Activated CD4-positive, alpha-beta T cell treated with anti-CD3 and anti-CD28 coated beads, Interleukin-2, Interleukin-4, amounts not matched to agents 100 ng/mL and 50 ng/mL, durations not matched to agents 16 hours and 8 hours (primary cell): Measurements from ENCODE around the gene WNK1.
"Not testable (repeated sequence)": the region's sequence is repeated elsewhere in the genome, so short reads cannot be mapped to it uniquely, and the experiment has no call there.

ENCODE experiments used
- DNase-seq: peaks from one replicate; pipeline ENCODE4 v3.0.0-alpha.2; 2020; ENCODE audit warnings: low spot score

The WNK1 gene

DNA sequence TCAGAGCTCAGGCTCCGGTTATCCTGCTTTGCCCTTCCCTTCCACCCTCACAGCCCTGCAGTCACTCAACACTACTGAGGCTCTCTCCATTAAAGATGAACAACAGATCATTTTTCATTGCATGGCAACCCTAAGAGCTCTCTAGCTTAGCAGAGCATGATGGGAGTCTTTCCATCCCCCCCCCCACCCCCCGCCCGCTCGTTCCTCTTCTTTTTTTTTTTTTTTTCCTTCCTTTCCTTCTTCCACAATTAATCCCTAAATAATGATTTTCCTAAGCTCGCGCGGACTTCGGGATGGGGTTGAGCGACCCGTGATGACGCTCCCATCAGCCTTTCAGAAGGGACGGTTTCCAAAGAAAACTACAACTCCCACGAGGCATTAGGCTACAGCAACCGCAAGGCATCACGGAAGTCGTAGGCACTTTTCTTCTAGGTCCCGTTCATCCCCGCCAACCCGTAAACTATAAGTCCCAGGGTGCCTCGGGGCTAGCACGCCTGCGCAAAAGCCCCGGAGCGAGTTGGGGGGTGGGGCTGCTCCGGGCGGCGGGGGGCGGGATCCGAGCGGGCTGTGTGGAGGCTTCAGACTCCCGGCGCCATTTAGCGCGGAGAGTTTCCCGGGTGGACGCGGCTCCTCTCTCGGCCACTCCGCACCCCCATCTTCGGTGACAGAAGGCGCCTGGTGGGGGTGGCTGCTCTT lies at the start of gene WNK1:
TSS of gene WNK1 (plus strand) at position 581 of the 696 bp plus-strand sequence. CDS start 987 bp downstream, outside the sequence.
- DNase-seq: peak; percentile 98

GRCh38 chr12:704516-705242 lies 47.7 kb upstream of the WNK1 start:
- peak; percentile 48 for DNase-seq

DNA sequence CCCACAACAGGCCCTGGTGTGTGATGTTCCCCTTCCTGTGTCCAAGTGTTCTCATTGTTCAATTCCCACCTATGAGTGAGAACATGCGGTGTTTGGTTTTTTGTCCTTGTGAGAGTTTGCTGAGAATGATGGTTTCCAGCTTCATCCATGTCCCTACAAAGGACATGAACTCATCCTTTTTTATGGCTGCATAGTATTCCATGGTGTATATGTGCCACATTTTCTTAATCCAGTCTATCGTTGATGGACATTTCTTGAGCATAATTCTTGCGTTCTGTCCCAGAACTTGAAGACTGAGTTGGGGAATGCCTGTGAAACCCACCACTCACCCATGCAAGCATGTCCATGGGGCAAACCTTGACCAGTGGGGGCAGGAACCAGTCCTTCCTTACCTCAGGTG lies 44.3 kb upstream of the WNK1 start:
- not testable (repeated sequence) for DNase-seq

DNA sequence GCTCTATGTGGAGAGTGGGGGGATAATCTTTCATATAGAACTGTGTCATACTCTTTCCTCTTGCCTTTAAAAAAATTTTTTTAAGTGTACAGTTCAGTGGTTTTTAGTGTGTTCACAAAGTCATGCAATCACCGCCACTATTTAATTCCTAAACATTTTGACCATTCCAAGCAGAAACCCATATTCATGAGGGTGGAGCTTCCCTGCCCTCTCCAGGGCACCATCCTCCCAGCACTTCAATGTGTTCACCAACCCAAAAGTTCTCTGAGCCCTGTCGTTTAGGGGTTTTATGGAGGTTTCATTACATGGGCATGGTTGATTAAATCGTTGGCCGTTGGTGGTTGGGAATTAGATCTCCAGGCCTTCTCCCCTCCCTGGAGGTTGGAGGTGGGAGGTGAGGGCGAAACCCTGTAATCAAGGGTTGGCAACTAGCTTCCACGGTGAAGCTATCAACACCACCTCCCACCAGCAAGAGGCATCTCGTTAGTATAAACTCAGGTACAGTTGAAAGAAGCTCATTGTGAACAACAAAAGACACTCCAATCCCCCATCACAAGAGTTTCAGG lies 42.8 kb upstream of the WNK1 start:
- DNase-seq: no peak

GRCh38 chr12:712172-712863 lies 40.1 kb upstream of the WNK1 start:
- DNase-seq: no peak

DNA sequence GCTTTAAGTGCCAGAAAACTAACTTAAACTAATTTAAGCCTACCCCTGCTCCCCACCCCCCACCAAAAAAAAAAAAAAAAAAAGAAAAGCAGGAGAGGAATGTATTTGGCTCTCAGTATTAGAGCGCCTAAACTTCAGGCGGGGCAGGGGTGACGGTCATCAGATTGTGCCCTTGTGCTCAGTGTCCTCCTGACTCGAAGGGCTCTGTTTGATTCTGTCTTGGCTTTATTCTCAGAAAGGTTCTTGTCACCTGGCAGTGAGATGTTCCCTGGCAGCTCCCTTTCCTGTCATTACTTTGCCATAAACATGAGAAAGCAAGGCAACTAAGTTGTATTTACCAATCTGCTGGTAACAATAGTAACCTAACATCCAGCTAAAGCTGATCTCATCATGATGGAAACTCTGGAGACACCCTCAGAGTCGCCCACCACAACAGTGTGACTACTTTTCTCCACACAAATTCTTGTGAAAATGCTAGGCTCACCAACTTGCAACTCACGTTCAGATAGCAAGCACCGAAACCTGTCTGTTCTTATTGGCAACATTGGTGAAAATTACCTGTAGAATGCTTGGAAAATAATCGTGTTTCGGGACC lies 39.0 kb upstream of the WNK1 start:
- DNase-seq: no peak

DNA sequence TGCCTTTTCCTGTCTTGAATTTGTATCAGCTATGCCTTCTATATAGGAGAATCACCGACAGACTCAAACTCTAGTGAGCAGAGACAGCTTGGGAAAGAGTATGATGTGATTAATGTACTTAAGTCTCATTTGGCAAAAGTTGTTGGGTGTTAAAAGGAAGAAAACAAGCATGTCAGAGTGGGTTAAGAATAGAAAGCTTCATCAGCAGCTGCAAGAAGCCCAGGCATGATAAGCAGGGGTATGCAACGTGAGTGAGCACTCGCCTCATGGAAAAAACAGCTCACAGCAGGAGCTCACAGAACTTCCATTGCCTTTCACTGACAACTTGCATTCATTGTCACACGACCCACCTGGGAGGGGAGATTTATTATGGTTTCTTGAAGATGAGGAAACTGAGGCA lies 35.9 kb upstream of the WNK1 start:
- no peak for DNase-seq

DNA sequence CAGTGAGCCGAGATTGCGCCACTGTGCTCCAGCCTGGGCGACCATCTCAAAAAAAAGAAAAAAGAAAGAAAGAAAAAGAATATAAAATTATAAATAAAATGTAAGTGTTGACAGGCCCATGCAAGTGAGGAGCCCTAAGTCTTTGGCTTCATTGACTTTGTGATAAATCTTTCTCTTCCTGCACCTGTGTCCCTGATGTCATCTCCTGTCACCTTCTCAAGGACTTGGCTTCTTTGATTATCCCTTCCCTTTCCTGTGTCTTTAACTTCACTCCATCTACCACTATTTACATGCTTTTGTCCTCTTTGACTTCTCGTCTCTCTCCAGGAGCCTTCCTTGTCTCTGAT lies 33.6 kb upstream of the WNK1 start:
- DNase-seq: no peak

DNA sequence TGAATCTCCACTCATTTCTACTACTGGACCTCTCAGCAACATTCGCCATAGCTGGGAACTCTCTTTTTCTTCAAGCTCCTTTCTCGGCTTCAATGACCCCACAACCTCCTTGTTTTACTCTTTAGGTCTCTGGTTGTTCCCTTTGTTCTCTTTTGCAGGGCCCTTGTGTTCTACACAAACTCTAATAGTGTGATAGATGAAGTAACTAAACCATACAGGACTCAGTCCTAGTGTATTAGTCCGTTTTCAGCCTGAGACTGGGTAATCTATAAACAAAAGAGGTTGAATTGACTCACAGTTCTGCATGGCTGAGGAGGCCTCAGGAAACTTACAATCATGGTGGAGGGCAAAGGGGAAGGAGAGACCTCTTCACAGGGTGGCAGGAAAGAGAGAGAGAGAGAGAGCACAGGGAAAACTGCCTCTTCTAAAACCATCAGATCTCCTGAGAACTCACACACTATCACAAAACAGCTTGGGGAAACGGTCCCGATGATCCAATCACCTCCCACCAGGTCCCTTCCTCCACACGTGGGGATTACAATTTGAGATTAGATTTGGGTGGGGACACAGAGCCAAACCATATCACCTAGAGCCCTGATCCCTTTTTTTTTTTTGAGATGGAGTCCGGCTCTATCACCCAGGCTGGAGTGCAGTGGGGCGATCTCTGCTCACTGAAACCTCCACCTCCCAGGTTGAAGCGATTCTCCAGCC lies 32.0 kb upstream of the WNK1 start:
- no peak for DNase-seq

GRCh38 chr12:724194-724855 lies 28.1 kb upstream of the WNK1 start:
- peak; percentile 47 for DNase-seq

- no peak for DNase-seq
Observed at GRCh38 chr12:725076-725475, 27.3 kb upstream of the WNK1 start.

GRCh38 chr12:726281-727140 lies 25.9 kb upstream of the WNK1 start:
- DNase-seq: no peak

DNA sequence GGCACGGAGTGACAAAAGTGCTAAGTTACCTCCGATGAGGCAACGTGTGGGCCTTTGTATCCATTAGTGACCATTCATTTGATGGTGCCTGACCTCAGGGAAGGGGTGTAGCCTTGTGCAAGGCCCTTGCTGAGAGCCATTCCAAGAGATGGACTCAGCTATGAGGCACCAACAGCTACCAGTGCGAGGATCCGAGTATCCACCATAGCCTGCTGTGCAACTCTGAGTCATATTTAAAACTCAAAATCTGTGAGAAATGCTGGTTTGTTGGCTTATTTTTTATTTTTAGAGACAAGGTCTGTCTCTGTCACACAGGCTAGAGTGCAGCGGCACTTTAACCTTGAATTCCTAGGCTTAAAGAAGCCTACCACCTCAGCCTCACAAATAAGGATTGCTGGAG lies 25.1 kb upstream of the WNK1 start:
- no peak for DNase-seq

- peak; percentile 49 for DNase-seq
Observed at GRCh38 chr12:728781-729180, 23.6 kb upstream of the WNK1 start.

DNA sequence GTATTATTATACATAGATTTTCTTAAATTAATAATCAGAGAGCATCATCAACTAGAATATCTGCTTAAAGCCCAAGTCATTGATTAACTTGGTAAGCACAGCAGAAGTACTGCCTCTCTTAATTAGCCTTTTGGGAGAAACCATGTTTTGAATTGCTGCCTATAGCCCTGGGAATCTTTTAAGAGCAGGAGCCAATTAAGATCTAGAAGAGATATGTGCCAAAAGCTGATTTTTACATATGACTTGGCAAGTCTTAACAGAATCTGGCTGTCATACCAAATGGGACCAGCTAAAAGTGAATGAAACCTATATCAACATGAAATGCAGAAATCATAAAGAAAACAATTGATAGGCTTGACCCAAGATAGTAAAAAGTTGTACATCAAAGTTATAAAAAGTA lies 23.2 kb upstream of the WNK1 start:
- no peak for DNase-seq

- DNase-seq: no peak
Observed at GRCh38 chr12:730550-730949, 21.8 kb upstream of the WNK1 start.

- DNase-seq: no peak
Observed at GRCh38 chr12:737122-737739, 15.1 kb upstream of the WNK1 start.

DNA sequence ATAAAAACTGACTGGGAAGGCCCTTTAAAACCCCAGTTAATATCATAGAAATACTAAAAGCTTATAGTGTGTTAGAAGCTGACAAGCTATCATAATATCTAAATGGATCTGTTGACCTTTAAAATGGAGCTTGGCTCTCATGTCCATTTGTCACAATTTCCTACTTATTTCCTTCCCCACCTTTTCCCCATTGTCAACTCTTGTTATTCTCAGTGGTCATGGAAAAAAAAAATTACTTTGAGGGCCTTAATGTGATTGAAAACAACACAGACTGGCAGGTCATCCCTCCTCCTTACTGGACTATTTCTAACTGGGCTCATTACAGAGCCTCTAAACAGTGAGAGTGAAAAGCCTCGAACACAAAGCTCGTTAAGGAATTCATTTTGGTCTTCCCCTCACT lies 13.7 kb upstream of the WNK1 start:
- no peak for DNase-seq

- DNase-seq: no peak
Observed at GRCh38 chr12:739349-739748, 13.0 kb upstream of the WNK1 start.

DNA sequence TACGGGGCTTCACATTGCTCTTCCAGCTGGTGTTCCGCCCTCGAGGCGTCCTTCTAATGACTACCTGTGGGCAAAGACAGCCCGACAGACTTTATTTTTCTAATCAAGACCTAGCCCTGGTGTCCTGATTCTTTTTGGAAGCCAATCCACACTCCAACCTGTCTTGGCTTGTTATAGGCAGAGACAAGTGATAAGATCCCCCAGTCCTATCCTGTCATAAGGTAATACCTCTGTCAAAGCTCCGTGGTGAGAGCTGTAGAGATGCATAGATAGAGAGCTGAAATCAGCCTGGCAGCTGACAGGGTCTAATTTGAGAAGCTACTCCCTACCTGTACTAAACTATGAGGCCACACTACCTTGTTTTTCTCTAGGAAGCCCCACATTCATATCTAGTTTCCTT lies 11.5 kb upstream of the WNK1 start:
- DNase-seq: no peak
